HepG2 (cell line): ENCODE results near the gene SPPL3.

Experiments
- FOXP1 ChIP-seq, 2 experiments: fragments of 450-650 bp in 1 of 2; IDR thresholded peaks; 2 replicates each; pipeline ENCODE4 v1.6.1; 2017 to 2018; ENCODE audit warnings: antibody characterized with exemption in 1 of 2
- KLF9 ChIP-seq: IDR thresholded peaks from 2 replicates; pipeline ENCODE4 v1.6.1; 2016; ENCODE audit warnings: low read depth
- POLR2A ChIP-seq, 2 experiments: IDR thresholded peaks; 2 replicates each; pipeline ENCODE4 v1.6.1; 2011; ENCODE audit warnings: low read depth in 2 of 2, low read length in 2 of 2, mild to moderate bottlenecking in 1 of 2, moderate library complexity in 1 of 2; ENCODE audit not compliant: insufficient read depth in 1 of 2
- TCF12 ChIP-seq, 2 experiments: fragments of 450-650 bp in 1 of 2; sonication (generic) in 1 of 2; formaldehyde crosslinking in 1 of 2; IDR thresholded peaks; 2 replicates each; pipeline versions ENCODE4 v1.6.1 to v1.8.0; 2017 to 2022; ENCODE audit warnings: antibody characterized with exemption in 1 of 2, mild to moderate bottlenecking in 1 of 2, missing genetic modification reagents in 1 of 2, moderate library complexity in 1 of 2
- ZBTB7A ChIP-seq: sonication (generic); formaldehyde crosslinking; IDR thresholded peaks from 2 replicates; pipeline ENCODE4 v1.8.0; 2022; ENCODE audit warnings: mild to moderate bottlenecking, missing genetic modification reagents
- ZNF513 ChIP-seq: sonication (generic); formaldehyde crosslinking; conservative IDR thresholded peaks from 2 replicates; pipeline ENCODE4 v1.5.0; 2020; ENCODE audit warnings: missing genetic modification reagents
- TF ChIP-seq, protein P1 (sequence below): sonication (generic); formaldehyde crosslinking; IDR thresholded peaks from 2 replicates; pipeline ENCODE4 v1.8.1; 2022; ENCODE audit warnings: low read depth, mild to moderate bottlenecking, missing genetic modification reagents

DNA sequence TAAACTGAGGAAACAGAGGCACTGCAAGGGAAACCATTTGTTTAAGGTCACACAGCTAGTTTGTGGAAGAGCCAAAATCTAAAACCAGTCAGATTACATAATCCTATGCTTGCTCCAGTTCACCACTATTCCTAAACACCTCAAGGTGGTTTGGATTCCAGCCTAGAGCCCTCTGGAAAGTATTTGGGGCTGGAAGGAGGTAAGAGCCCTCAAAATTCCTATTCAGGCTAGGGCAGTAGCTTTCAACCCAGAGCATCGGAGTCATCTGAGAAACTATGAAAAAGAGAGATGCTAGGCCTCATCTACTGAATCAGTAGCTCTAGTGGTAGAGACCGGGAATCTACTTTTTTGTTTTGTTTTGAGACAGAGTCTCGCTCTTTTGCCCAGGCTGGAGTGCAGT, 16.0 kb upstream of the SPPL3 start:
- TF ChIP-seq POLR2A (IDR thresholded peaks at IDR 0.05; ENCODE audit: insufficient read depth in 1 of 2, low read depth in 2 of 2, low read length in 2 of 2) (no peak), FOXP1 (IDR thresholded peaks at IDR 0.05) (no peak), FOXP1 (CRISPR knock-in tag; IDR thresholded peaks at IDR 0.05) (no peak), KLF9 (no peak), ZNF513 (CRISPR knock-in tag) (no peak), TCF12 (IDR thresholded peaks at IDR 0.05) (no peak), TCF12 (CRISPR knock-in tag; IDR thresholded peaks at IDR 0.05) (no peak), ZBTB7A (CRISPR knock-in tag) (no peak)
- TF ChIP-seq, protein P1, sequence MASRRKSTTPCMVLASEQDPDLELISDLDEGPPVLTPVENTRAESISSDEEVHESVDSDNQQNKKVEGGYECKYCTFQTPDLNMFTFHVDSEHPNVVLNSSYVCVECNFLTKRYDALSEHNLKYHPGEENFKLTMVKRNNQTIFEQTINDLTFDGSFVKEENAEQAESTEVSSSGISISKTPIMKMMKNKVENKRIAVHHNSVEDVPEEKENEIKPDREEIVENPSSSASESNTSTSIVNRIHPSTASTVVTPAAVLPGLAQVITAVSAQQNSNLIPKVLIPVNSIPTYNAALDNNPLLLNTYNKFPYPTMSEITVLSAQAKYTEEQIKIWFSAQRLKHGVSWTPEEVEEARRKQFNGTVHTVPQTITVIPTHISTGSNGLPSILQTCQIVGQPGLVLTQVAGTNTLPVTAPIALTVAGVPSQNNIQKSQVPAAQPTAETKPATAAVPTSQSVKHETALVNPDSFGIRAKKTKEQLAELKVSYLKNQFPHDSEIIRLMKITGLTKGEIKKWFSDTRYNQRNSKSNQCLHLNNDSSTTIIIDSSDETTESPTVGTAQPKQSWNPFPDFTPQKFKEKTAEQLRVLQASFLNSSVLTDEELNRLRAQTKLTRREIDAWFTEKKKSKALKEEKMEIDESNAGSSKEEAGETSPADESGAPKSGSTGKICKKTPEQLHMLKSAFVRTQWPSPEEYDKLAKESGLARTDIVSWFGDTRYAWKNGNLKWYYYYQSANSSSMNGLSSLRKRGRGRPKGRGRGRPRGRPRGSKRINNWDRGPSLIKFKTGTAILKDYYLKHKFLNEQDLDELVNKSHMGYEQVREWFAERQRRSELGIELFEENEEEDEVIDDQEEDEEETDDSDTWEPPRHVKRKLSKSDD (CRISPR knock-in tag): no peak
